HG03045 (cell line): ENCODE results near the gene GPATCH2.
"Not testable (repeated sequence)": the region's sequence is repeated elsewhere in the genome, so short reads cannot be mapped to it uniquely, and the experiment has no call there.

Source experiments
- ATAC-seq: cut with Tn5 transposase; IDR thresholded peaks from one replicate; pipeline ENCODE4 v1.9.1; 2021; ENCODE audit warnings: mild to moderate bottlenecking, moderate library complexity; ENCODE audit not compliant: unreplicated experiment

GPATCH2 gene

DNA sequence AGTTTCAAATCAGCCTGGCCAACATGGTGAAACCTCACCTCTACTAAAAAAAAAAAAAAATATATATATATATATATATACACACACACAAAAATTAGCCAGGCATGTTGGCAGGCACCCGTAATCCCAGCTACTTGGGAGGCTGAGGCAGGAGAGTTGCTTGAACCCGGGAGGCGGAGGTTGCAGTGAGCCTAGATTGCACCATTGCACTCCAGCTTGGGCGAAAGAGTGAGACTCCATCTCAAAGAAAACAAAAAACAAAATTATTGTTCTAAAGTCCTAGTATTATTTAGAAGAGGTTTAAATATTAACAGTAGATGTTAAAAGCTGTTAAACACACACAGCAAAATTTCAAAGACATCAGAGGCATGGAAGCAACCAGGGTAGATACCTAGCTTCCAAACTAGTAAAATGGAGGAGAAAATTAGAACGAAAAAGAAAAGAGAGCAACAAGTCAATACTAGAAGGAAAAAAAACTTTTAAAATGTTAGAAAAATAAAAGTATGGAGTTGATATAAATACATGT lies 46.5 kb downstream of the GPATCH2 start:
- ATAC-seq = not testable (repeated sequence)

DNA sequence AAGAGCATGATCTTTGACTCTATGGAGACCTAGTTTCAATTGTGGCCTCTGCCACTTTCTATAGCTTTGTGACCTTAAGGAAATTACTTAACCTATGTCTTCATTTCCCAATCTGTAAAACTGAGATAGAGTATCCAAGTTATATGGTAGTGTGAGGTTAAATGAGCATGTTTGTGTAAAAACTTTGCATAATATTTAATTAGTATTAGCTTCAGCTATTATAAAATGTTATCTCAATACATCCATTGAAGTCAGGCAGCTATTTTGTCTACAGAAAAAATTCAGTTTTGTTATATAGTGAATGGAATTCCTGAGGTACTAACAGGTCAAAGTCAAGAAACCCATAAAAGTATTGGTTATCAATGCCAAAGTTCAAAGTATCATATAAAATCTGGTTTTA lies 53.6 kb downstream of the GPATCH2 start:
- ATAC-seq = no peak

DNA sequence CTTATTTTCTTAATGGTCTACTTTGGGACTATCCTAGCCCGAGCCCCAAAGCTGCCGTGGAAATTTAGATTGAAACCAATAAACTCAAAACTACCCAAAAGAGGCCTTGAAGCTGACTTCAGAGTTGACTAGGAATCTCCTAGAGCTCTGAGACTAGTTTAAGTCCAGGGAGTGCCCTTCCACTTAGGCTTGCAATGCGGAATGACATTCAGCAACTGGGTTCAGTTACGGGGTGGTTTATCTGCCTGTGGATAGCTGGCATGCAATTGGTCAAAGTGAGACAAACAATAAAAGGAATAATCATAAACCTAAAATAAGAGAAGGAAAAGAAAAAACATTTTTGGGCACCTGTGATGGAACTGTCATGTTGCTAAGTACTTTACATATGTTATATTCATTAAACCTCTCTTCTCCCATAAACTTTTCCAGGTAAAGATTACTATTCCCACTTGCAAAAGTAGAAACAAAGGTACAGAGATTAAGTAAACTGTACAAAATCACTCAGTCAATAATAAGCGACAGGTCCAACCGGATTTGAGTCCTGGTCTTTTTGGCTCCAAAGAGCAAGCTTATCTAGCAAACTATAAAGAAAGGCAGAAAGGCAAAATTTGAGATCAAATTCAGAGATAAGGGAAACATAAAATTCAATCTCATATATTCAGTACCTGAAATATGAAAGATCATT lies 56.5 kb downstream of the GPATCH2 start:
- no peak for ATAC-seq

DNA sequence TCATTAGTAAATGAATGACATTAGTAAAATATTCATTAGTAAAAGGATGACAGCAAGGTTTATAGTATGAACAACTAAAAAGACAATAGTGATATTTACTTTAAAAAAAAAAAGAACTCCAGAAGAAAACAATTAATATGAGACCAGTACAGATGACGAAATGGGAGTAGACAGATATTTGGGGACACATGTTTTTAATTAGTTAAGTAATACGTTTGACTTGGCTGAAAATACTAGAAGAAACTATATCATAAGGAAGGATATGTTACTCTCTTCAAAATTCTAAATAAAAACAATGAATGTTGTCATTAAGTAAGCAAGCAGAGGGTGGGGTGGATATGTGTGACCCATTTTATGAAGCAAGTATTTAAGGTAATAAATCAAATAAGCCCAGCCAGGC lies 61.9 kb downstream of the GPATCH2 start:
- ATAC-seq = no peak

DNA sequence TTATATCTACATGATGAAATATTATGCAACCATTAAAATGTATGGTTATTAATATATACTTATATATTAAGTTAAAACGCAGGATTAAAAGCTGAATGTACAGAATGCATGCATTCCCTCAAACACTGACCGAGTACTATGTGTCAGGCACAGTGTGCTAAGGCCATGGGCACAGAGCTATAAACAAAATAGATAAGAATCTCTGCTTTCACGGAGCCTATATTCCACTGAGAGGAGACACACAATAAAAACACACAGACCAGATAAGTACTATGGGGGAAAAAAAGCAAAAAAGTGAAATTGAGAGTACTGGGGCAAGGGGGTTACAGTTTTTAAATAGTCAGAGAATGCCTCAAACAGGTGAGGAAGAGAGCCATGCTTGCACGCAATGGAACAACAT lies 62.7 kb downstream of the GPATCH2 start:
- no peak for ATAC-seq

DNA sequence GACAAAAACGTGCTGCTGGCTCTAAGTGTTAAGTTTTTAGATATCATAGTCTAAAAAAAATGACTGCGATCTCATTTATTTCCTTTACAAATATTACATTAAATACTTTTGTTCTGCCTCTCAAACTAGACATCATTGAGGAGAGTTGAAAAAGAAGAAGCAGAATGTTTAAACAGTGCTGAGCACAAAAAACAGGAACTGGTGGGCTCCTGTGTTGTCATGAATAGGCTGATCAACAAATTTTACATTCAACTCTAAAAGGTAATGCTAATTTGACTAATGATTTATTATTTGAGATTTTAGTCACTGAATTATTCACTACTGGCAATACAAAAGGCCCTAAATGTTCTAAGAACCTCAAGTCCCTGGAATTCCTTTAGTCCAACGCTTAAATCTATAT lies 66.1 kb downstream of the GPATCH2 start:
- no peak for ATAC-seq

DNA sequence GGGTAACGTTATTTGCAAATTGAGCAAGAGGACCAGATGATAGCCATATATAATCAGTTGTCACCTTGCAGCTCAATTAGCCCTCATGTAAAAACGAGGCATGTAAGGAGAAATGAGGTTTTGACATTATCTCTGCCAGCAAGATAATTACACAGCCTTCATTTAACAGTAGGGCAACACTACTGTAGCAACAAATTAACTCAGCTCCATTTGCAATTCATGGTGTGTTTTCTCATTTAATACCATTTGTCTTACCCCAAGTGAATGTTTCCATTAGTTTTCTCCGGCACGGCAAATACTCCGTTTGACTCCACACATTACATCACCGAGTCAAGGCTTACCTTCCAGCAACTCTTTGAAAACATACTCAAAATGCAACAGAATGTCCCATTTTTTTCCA lies 66.7 kb downstream of the GPATCH2 start:
- no peak for ATAC-seq

DNA sequence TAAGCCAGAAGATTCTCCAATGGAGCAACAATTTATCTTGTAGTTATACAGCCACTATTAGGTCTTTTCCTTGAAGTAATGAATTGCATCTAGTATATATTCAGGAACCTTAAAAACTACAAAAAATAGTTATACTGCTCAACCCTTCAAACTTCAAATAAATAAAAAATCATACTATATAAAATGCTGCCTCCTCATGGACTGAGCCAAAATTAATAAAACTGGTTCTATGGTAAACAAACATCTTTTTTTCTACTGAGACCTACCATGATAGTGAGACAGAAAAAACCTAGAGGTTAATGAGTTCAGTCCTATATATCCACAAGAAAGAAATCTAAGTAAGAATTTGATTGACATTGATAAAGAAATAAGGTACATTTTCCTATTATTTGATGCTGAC lies 67.7 kb downstream of the GPATCH2 start:
- no peak for ATAC-seq

DNA sequence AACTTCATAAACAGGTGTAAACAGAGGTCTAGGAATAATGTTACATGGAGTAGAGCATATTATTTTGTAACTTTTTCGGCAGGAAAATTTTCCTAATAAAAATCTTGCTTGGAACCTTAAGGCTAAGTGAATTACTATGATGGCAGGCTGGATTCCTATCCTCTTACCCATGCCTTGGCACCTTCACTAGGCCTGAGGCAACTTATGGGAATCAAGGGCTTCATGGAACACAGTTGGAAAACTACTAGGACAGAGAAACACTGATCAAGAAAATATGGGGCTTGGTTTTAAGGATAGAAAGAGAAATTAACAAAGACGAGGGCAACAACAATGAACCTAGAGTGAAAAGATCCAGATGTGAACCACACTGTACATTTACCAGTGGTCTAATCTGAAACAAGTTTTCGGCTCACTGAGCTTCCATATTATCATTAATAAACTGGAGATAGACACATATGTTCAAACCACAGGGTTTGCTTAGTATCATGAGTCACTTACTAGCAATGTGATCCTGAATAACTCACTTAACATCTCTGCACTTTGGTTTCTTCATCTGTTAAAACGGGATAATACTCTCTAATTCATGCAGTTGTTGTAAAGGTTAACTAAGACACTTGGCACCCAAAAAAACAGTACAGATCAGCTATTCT lies 68.5 kb downstream of the GPATCH2 start:
- no peak for ATAC-seq

DNA sequence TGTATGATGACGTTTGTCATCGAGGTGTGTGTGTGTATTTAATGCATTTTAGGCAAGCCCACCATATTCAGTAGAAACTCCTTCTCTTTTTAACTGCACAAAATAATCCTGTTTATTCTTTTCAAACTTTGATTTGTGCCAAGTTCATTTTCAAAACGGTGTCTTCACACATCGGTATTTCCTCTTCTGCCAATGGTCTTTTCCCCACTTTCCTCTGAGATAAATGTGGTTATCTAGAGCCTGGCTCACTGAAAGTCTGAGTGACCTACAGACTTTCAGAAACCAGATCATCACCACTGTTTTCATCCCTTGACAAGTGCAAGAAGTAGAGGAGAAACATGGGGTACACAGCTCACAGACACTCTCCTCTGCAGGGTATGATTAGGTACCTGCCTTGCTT lies 69.4 kb downstream of the GPATCH2 start:
- ATAC-seq = no peak

DNA sequence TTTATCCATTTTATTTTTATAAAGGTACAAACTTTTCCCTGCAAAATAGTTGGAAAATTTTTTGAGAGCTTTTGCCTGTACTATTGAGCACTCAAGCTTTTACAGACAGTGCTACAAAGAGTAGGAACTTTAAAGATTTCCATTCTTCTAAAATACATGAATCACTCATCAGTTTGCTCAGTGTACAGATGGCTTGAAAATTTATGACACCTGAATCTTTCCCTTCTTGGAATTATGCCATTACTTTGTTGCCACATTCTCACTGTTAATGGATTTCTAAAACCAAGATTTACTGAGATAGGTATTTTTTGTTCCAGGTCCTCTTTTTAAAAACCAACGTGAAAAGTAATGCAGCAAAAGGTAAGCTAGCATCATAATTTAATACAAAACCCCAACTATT lies 76.0 kb downstream of the GPATCH2 start:
- no peak for ATAC-seq

DNA sequence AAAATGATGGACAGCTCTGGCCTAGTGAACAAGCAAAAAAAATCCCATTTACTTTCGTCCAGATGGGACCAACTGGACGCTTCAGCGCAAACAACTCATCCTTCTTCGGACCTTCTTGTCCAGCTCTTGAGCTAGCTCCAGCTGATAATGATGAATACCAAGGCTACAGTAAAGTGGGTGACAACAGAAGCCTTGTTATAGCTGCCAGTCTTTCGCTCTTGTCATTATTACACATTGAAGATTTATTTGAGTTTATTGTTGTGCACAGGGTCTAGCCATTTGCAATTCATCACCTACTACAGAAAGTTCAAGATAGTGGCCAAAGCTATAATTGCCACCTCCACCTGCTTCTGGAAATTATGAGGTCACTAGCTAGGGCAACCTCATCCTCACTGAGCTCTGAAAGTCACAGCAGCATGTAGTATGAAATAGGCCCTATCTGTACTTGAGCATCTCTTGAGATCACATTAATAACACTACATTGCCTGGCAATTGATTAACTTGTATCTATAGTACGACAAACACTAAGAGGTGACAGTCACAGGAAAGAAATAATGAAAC lies 76.9 kb downstream of the GPATCH2 start:
- ATAC-seq = no peak

DNA sequence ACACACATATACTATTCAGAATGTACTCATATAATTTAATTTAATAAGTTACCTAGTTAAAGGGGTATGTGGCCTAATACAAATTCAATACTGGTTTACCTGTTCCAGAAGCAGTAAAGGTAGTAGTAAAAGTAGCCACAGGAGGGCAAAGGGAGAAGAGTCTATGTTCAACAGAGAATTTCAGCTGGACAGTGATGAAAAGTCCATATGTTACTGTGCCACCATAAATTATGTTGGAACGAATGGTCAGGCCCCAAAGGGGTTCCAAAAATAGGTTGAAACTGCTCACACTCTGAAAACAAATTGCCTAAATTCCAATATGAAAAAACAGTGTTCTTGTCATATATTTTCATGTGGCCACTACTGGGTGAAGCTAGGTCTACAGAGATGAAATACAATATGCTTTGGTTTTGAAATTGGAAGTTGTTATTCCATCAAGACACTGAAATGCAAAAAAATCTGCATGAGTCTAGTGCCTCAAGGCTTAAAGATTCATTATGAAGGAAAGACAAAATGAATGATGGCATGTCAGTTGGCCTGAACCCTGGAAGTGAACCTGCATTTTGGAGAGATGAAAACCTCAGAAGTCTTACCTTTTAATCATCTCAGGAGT lies 78.4 kb downstream of the GPATCH2 start:
- no peak for ATAC-seq

DNA sequence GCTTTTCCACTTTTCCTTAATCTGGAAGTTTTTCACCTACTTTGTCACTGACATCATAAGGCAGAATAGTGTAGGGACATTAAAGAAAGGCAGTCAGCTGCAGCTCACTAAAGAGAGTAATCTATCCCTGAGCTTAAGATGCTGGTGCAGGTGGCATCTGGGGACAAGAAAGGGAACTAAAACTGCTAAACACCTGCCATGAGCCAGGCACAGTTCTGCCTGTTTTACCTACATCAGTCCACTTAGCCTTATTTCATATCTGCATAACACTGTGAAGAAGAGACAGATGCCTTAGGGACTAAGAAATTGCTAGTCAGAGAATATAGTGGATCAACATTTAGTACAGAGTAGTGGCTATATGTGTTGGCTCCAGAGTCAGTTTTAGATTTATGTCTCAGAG lies 88.1 kb downstream of the GPATCH2 start:
- peak; percentile 88 for ATAC-seq

DNA sequence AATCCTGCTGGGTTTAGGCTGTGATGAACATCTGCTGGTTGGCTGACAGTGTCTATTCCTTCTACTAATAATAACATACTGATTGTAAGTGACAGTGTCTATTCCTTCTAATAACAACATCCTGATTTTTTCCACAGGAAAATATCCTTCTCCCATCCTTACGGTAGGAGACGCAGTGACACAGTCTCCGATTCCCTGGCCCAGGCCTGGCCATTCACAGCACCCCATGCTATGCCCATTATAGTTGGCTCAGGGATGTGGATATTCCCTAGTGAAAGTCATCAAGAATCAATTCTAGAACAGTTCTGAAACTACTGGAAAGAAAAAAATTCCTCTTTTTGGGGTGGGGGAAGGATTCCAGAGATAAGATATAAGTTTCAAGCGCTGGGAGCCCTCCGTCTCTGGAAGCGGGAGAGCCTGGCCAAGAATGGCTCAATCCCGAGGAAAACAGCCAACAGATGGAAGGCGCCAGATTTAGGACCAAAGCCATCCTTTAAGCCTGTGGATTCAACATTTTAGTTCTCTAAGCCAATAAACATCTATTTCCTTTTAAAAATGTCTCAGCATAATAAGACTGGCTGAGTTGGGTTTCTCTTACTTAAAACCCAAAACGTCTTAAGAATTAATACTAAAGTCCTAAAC lies 88.6 kb downstream of the GPATCH2 start:
- no peak for ATAC-seq

DNA sequence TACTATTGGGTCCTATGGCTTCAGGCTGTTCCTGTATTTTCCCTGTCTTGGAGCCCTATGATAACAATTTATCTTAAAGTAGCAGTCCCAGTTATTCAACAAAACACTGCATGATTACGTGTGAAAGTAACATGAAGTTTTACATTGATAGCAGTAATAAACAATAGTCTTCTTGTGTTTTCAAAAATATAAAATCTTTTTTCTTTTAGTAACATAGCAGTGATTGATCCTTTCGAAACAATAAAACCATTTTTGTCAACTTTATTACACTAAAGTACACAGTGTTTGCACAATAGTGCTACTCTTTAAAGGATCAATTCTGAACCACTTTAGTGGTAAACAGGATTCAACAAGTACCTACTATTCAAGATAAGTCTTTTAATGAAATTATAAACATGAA lies 90.6 kb downstream of the GPATCH2 start:
- no peak for ATAC-seq

DNA sequence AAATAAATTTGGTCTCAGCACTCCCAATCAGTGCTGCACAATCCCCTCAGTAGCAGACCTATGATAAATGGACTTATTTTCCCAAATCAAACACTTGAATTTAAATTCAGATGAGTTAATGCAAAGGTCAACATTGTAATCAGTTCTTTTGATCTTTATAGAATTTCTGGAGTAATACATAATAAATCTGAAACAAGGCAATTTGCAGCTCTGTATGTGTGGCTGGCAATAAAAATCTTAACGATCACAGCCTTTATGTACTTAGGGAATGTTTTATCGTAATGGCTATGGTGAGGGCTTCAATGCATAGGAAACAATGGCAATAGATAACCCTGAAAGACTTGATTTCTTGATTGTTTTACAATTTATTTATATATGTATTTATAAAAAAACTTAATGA lies 91.4 kb downstream of the GPATCH2 start:
- no peak for ATAC-seq

DNA sequence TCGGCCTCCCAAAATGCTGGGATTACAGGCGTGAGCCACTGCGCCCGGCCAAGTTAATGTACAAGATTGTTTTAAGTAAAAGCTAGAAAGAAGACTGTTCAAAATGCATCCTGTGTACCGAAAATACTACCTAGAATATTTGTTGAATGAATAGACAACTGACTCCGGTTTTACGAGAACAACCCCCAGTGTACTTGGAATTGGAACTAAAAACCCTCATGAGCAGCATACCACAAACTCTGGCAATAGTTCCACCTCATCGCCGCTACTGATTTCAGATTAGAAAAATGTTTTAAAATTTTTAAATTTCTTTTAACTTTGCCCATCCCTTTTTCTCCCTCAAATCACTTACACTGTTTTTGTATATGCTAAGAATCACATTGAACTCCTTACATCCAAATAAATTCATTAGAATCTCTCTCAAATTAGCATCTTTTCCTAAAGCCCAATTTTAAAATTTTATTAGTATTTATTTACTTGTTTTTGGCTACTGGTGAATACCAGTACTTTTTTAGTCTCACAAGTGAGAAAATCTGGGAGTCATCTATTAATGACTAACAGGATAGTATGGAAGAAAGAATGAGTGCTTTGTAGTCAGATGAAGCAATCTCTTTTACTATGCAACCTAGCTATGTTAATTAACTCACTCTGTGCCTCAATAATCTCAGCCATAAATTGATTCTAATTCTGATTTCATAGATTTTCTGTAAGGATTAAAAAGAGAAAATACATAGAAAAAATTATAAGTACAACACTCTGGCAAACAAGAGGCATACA lies 95.1 kb downstream of the GPATCH2 start:
- no peak for ATAC-seq

DNA sequence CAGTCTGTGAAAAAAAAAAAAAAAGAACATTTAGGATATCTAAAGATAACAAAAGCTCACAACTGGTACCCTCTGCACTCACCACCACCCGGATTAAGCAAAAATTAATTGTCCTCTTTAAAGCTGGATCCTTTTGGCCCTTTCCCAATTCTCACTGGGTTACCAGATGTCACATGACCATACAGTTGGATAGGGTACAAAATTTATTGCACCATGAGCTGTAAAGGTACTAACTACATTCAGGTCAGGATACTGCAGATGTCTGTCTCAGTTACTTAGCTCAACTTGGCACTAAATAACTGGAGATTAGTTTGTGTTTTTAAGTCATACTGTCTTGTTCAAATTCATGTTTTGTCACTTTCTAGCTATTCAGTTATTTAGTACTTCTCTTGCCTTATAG lies 96.3 kb downstream of the GPATCH2 start:
- ATAC-seq = no peak

DNA sequence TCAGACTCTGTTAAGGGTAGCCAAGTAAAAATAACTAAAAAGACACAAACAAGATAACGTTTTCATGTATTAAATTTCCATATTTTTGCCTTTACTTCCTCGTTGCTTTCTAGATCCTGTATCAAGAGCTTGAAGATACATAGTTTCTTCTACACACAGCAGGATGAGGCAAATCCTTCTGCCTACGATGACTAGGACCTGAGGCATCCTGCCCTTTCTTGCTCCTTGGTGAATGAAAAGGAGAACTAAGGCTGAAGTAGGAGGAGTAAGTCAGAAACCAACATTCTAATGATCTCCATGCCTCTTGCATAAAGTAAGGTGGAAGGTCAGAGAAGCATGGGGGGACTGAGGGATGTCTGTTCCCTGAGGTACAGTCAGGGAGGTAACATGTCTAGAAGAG lies 102.6 kb downstream of the GPATCH2 start:
- no peak for ATAC-seq

DNA sequence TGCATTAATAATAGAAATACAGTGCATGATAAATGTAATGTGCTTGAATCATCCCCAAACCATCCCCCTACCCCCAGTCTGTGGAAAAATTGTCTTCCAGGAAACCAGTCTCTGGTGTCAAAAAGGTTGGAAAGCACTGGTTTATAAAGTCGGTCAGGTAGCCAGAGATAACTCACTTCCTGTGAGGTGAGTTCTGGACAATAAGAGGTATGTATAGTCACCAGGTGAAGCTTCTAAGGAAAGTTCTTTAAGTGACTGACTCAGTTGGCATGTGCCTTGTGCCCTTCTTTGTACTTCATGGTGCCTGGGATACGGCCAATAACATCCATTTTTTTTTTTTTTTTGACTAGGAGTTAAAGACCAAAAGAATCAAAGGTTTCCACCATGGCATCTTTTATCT lies 103.7 kb downstream of the GPATCH2 start:
- no peak for ATAC-seq
